Measurements from ENCODE around the gene OSBPL8.
"Not testable (repeated sequence)": the region's sequence is repeated elsewhere in the genome, so short reads cannot be mapped to it uniquely, and the experiment has no call there.

The OSBPL8 gene

GRCh38 chr12:76346798-76347420, 212.7 kb downstream of the OSBPL8 start:
- CTCF ChIA-PET = interaction anchor here (0.6 to 2.5 kb wide), 9 partner anchors 34 to 820 kb away, joined by 3 to 17 read pairs (median 4); partner anchors contain the start of gene PHLDA1
- no peak for DNase-seq

GRCh38 chr12:76346236-76346635, 213.3 kb downstream of the OSBPL8 start:
- Mint-ChIP-seq H3K4me3 (no peak overlapping the region), H3K36me3 (peaks cover 9% of the 10 kb centered on the region), H3K9me3 (no peaks in the 10 kb centered on the region), H3K27ac (no peak overlapping the region), H3K4me1 (peaks cover 34% of the 10 kb centered on the region), H3K27me3 (no peaks in the 10 kb centered on the region)
- DNase-seq = no peak
- CTCF ChIA-PET = interaction anchor here (0.7 to 1.1 kb wide), 3 partner anchors 110 to 284 kb away, joined by 3 read pairs; no protein-coding TSS in a partner anchor

More at GRCh38 chr12:76346798-76347420, 212.7 kb downstream of the OSBPL8 start:
- H3K9me3 Mint-ChIP-seq = no peaks in the 10 kb centered on the region
- peaks cover 9% of the 10 kb centered on the region for H3K36me3 Mint-ChIP-seq
- peak overlapping the region; percentile 92 for H3K4me3 Mint-ChIP-seq
- H3K27ac Mint-ChIP-seq = no peak overlapping the region
- H3K27me3 Mint-ChIP-seq = no peaks in the 10 kb centered on the region
- peaks cover 34% of the 10 kb centered on the region for H3K4me1 Mint-ChIP-seq

- peaks cover 34% of the 10 kb centered on the region for H3K4me1 Mint-ChIP-seq
- H3K27me3 Mint-ChIP-seq = no peaks in the 10 kb centered on the region
- no peak overlapping the region for H3K27ac Mint-ChIP-seq
- CTCF ChIA-PET = interaction anchor here (0.7 to 1.3 kb wide), 4 partner anchors 110 to 284 kb away, joined by 3 to 5 read pairs (median 3); no protein-coding TSS in a partner anchor
- DNase-seq = no peak
- H3K36me3 Mint-ChIP-seq = peaks cover 8% of the 10 kb centered on the region
- no peak overlapping the region for H3K4me3 Mint-ChIP-seq
- no peaks in the 10 kb centered on the region for H3K9me3 Mint-ChIP-seq
Observed at GRCh38 chr12:76345569-76345968, 214.0 kb downstream of the OSBPL8 start.

- DNase-seq = no peak
Observed at GRCh38 chr12:76341436-76342030, 218.0 kb downstream of the OSBPL8 start.

GRCh38 chr12:76340680-76341435, 218.7 kb downstream of the OSBPL8 start:
- Mint-ChIP-seq H3K4me1 (peaks cover under 1% of the 10 kb centered on the region), H3K4me3 (no peak overlapping the region), H3K27ac (no peak overlapping the region), H3K9me3 (no peaks in the 10 kb centered on the region), H3K36me3 (no peaks in the 10 kb centered on the region), H3K27me3 (peaks cover 4% of the 10 kb centered on the region)
- CTCF ChIA-PET = no interaction called here
- DNase-seq = no peak

More at GRCh38 chr12:76341436-76342030, 218.0 kb downstream of the OSBPL8 start:
- H3K4me3 Mint-ChIP-seq = no peak overlapping the region
- H3K36me3 Mint-ChIP-seq = peaks cover 1% of the 10 kb centered on the region
- H3K27ac Mint-ChIP-seq = no peak overlapping the region
- peaks cover 5% of the 10 kb centered on the region for H3K4me1 Mint-ChIP-seq
- CTCF ChIA-PET = no interaction called here
- H3K9me3 Mint-ChIP-seq = no peaks in the 10 kb centered on the region
- H3K27me3 Mint-ChIP-seq = peaks cover 4% of the 10 kb centered on the region

- CTCF ChIA-PET = no interaction called here
- Mint-ChIP-seq H3K4me3 (no peak overlapping the region), H3K4me1 (no peaks in the 10 kb centered on the region), H3K9me3 (no peaks in the 10 kb centered on the region), H3K36me3 (no peaks in the 10 kb centered on the region), H3K27ac (no peak overlapping the region), H3K27me3 (peaks cover 4% of the 10 kb centered on the region)
- no peak for DNase-seq
Observed at GRCh38 chr12:76337583-76337982, 222.0 kb downstream of the OSBPL8 start.

GRCh38 chr12:76332606-76333005, 227.0 kb downstream of the OSBPL8 start:
- no peak overlapping the region for H3K27ac Mint-ChIP-seq
- CTCF ChIA-PET = no interaction called here
- no peak overlapping the region for H3K4me3 Mint-ChIP-seq
- H3K36me3 Mint-ChIP-seq = no peaks in the 10 kb centered on the region
- H3K4me1 Mint-ChIP-seq = no peaks in the 10 kb centered on the region
- H3K27me3 Mint-ChIP-seq = peaks cover 3% of the 10 kb centered on the region
- no peaks in the 10 kb centered on the region for H3K9me3 Mint-ChIP-seq
- DNase-seq = no peak

- no peaks in the 10 kb centered on the region for H3K27me3 Mint-ChIP-seq
- no peaks in the 10 kb centered on the region for H3K36me3 Mint-ChIP-seq
- no peaks in the 10 kb centered on the region for H3K4me1 Mint-ChIP-seq
- CTCF ChIA-PET = no interaction called here
- no peak overlapping the region for H3K4me3 Mint-ChIP-seq
- H3K27ac Mint-ChIP-seq = no peak overlapping the region
- DNase-seq = no peak
- no peaks in the 10 kb centered on the region for H3K9me3 Mint-ChIP-seq
Observed at GRCh38 chr12:76329606-76330005, 230.0 kb downstream of the OSBPL8 start.

GRCh38 chr12:76329159-76329558, 230.4 kb downstream of the OSBPL8 start:
- CTCF ChIA-PET = no interaction called here
- Mint-ChIP-seq H3K4me1 (no peaks in the 10 kb centered on the region), H3K4me3 (no peak overlapping the region), H3K36me3 (no peaks in the 10 kb centered on the region), H3K27ac (no peak overlapping the region), H3K9me3 (no peaks in the 10 kb centered on the region), H3K27me3 (no peaks in the 10 kb centered on the region)
- no peak for DNase-seq

- H3K4me3 Mint-ChIP-seq, H3K36me3 Mint-ChIP-seq, CTCF ChIA-PET, DNase-seq, H3K9me3 Mint-ChIP-seq, H3K27me3 Mint-ChIP-seq, H3K4me1 Mint-ChIP-seq, H3K27ac Mint-ChIP-seq: not testable (repeated sequence)
Observed at GRCh38 chr12:76319595-76320319, 239.8 kb downstream of the OSBPL8 start.

- H3K27me3 Mint-ChIP-seq = peaks cover 5% of the 10 kb centered on the region
- CTCF ChIA-PET = no interaction called here
- no peak for DNase-seq
- H3K9me3 Mint-ChIP-seq = no peaks in the 10 kb centered on the region
- H3K36me3 Mint-ChIP-seq = no peaks in the 10 kb centered on the region
- H3K4me3 Mint-ChIP-seq = no peak overlapping the region
- no peak overlapping the region for H3K27ac Mint-ChIP-seq
- H3K4me1 Mint-ChIP-seq = no peaks in the 10 kb centered on the region
Observed at GRCh38 chr12:76318773-76319594, 240.6 kb downstream of the OSBPL8 start.

GRCh38 chr12:76317976-76318375, 241.6 kb downstream of the OSBPL8 start:
- CTCF ChIA-PET = no interaction called here
- Mint-ChIP-seq H3K4me3 (no peak overlapping the region), H3K36me3 (no peaks in the 10 kb centered on the region), H3K4me1 (no peaks in the 10 kb centered on the region), H3K9me3 (no peaks in the 10 kb centered on the region), H3K27me3 (peaks cover 9% of the 10 kb centered on the region), H3K27ac (no peak overlapping the region)
- DNase-seq = no peak

- H3K27ac Mint-ChIP-seq = no peak overlapping the region
- CTCF ChIA-PET = interaction anchor here (0.6 kb wide), 1 partner anchor 980 kb away, joined by 3 read pairs; no protein-coding TSS in a partner anchor
- no peaks in the 10 kb centered on the region for H3K9me3 Mint-ChIP-seq
- H3K27me3 Mint-ChIP-seq = peaks cover 17% of the 10 kb centered on the region
- H3K4me3 Mint-ChIP-seq = no peak overlapping the region
- no peaks in the 10 kb centered on the region for H3K4me1 Mint-ChIP-seq
- DNase-seq = no peak
- H3K36me3 Mint-ChIP-seq = no peaks in the 10 kb centered on the region
Observed at GRCh38 chr12:76316468-76316867, 243.1 kb downstream of the OSBPL8 start.

Measured in activated naive CD4-positive, alpha-beta T cell treated with anti-CD3 and anti-CD28 coated beads, Interleukin-2, amount 10 ng/mL, durations not matched to agents 7 days and 5 days (primary cell).